ENCODE measurements around the gene ME3. TPM values are rescaled to one million over a fixed set of nuclear protein-coding genes. Genes with fewer than 3 reads are reported as not detected.

Gene ME3
- polyA plus RNA-seq, 1 donor (not counting 4 experiments of a cell fraction or from before 2014, with no cell fraction given): 1.0 TPM

- no peak overlapping the region for H3K27ac ChIP-seq (ENCODE audit: control insufficient read depth, insufficient read depth, low read length)
- dilution Hi-C loops (cut with MboI; ENCODE audit: extremely low pct_ligation_motif_present, low sequenced_read_pairs): no loop called here
Observed at GRCh38 chr11:86489442-86489841, 183.0 kb downstream of the ME3 start.

GRCh38 chr11:86488553-86488952 is 183.9 kb downstream of the ME3 start:
- no peak overlapping the region for H3K27ac ChIP-seq (ENCODE audit: control insufficient read depth, insufficient read depth, low read length)
- no peak overlapping the region for H3K9ac ChIP-seq (ENCODE audit: control insufficient read depth, extremely low read depth, insufficient read depth, low read length)
- TF ChIP-seq EZH2 (IDR thresholded peaks at IDR 0.05; ENCODE audit: low read length): no peak
- no peak for TF ChIP-seq CTCF (optimal IDR thresholded peaks at IDR 0.05 in 1 of 3, IDR thresholded peaks at IDR 0.05 in 1 of 3, conservative IDR thresholded peaks at IDR 0.05 in 1 of 3; ENCODE audit: extremely low read depth in 1 of 3, insufficient read depth in 2 of 3, low read length in 3 of 3)
- no peaks in the 10 kb centered on the region for H3K9me1 ChIP-seq (ENCODE audit: control insufficient read depth, extremely low read depth, insufficient read depth, low read length)
- H3K9me3 ChIP-seq (ENCODE audit: control insufficient read depth, low read depth, low read length): no peaks in the 10 kb centered on the region
- no peaks in the 10 kb centered on the region for H3K27me3 ChIP-seq (ENCODE audit: control insufficient read depth, extremely low read depth, insufficient read depth, low read length)
- H4K20me1 ChIP-seq (ENCODE audit: control insufficient read depth, extremely low read depth, insufficient read depth, low read length): no peaks in the 10 kb centered on the region
- H3K4me3 ChIP-seq (ENCODE audit: control insufficient read depth in 2 of 3, extremely low read depth in 1 of 3, insufficient read depth in 2 of 3, low read depth in 1 of 3, low read length in 3 of 3): no peak overlapping the region
- no peak overlapping the region for H2AFZ ChIP-seq (ENCODE audit: control insufficient read depth, low read length)
- FAIRE-seq: no peak
- dilution Hi-C loops (cut with MboI; ENCODE audit: extremely low pct_ligation_motif_present, low sequenced_read_pairs): no loop called here
- no peaks in the 10 kb centered on the region for H3K36me3 ChIP-seq (ENCODE audit: control insufficient read depth in 2 of 2, extremely low read depth in 1 of 2, insufficient read depth in 2 of 2, low read length in 2 of 2)
- no peak overlapping the region for H3K4me2 ChIP-seq (ENCODE audit: control insufficient read depth, extremely low read depth, insufficient read depth, low read depth, low read length)
- DNase-seq (ENCODE audit: low read depth, low spot score): no peak
- H3K4me1 ChIP-seq (ENCODE audit: control insufficient read depth, extremely low read depth, insufficient read depth, low read length): peaks cover 18% of the 10 kb centered on the region
- H3K79me2 ChIP-seq (ENCODE audit: control insufficient read depth, insufficient read depth, low read length): no peaks in the 10 kb centered on the region

More at GRCh38 chr11:86489442-86489841, 183.0 kb downstream of the ME3 start:
- DNase-seq (ENCODE audit: low read depth, low spot score) (no peak), FAIRE-seq (no peak)
- no peak overlapping the region for H3K4me2 ChIP-seq (ENCODE audit: control insufficient read depth, extremely low read depth, insufficient read depth, low read depth, low read length)
- H2AFZ ChIP-seq (ENCODE audit: control insufficient read depth, low read length): no peak overlapping the region
- no peaks in the 10 kb centered on the region for H4K20me1 ChIP-seq (ENCODE audit: control insufficient read depth, extremely low read depth, insufficient read depth, low read length)
- H3K9ac ChIP-seq (ENCODE audit: control insufficient read depth, extremely low read depth, insufficient read depth, low read length): no peak overlapping the region
- no peaks in the 10 kb centered on the region for H3K36me3 ChIP-seq (ENCODE audit: control insufficient read depth in 2 of 2, extremely low read depth in 1 of 2, insufficient read depth in 2 of 2, low read length in 2 of 2)
- H3K27me3 ChIP-seq (ENCODE audit: control insufficient read depth, extremely low read depth, insufficient read depth, low read length): no peaks in the 10 kb centered on the region
- no peaks in the 10 kb centered on the region for H3K9me1 ChIP-seq (ENCODE audit: control insufficient read depth, extremely low read depth, insufficient read depth, low read length)
- no peaks in the 10 kb centered on the region for H3K79me2 ChIP-seq (ENCODE audit: control insufficient read depth, insufficient read depth, low read length)
- no peak overlapping the region for H3K4me3 ChIP-seq (ENCODE audit: control insufficient read depth in 2 of 3, extremely low read depth in 1 of 3, insufficient read depth in 2 of 3, low read depth in 1 of 3, low read length in 3 of 3)
- TF ChIP-seq CTCF (optimal IDR thresholded peaks at IDR 0.05 in 1 of 3, IDR thresholded peaks at IDR 0.05 in 1 of 3, conservative IDR thresholded peaks at IDR 0.05 in 1 of 3; ENCODE audit: extremely low read depth in 1 of 3, insufficient read depth in 2 of 3, low read length in 3 of 3): no peak
- TF ChIP-seq EZH2 (IDR thresholded peaks at IDR 0.05; ENCODE audit: low read length): no peak
- no peaks in the 10 kb centered on the region for H3K9me3 ChIP-seq (ENCODE audit: control insufficient read depth, low read depth, low read length)
- H3K4me1 ChIP-seq (ENCODE audit: control insufficient read depth, extremely low read depth, insufficient read depth, low read length): peaks cover 12% of the 10 kb centered on the region
